Esophagus squamous epithelium (tissue), 4 donors: ENCODE data around the gene ACTR3.

Experiments
- POLR2A ChIP-seq, 4 donors: fragments of 450-650 bp; IDR thresholded peaks; one replicate each; pipeline ENCODE4 v1.6.1; 2017; ENCODE audit warnings: antibody characterized with exemption in 4 of 4, mild to moderate bottlenecking in 4 of 4, moderate library complexity in 3 of 4
- TF ChIP-seq, protein P1 (sequence below), 6 experiments: fragments of 450-650 bp in 4 of 6; fragments of 200-600 bp in 2 of 6; sonication (generic) in 2 of 6; IDR thresholded peaks; one replicate each; pipeline ENCODE4 v1.5.1; 2016 to 2019; ENCODE audit warnings: antibody characterized with exemption in 6 of 6, mild to moderate bottlenecking in 4 of 6, moderate library complexity in 4 of 6

- TF ChIP-seq, protein P1, sequence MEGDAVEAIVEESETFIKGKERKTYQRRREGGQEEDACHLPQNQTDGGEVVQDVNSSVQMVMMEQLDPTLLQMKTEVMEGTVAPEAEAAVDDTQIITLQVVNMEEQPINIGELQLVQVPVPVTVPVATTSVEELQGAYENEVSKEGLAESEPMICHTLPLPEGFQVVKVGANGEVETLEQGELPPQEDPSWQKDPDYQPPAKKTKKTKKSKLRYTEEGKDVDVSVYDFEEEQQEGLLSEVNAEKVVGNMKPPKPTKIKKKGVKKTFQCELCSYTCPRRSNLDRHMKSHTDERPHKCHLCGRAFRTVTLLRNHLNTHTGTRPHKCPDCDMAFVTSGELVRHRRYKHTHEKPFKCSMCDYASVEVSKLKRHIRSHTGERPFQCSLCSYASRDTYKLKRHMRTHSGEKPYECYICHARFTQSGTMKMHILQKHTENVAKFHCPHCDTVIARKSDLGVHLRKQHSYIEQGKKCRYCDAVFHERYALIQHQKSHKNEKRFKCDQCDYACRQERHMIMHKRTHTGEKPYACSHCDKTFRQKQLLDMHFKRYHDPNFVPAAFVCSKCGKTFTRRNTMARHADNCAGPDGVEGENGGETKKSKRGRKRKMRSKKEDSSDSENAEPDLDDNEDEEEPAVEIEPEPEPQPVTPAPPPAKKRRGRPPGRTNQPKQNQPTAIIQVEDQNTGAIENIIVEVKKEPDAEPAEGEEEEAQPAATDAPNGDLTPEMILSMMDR (IDR thresholded peaks at IDR 0.05), result no peak
- TF ChIP-seq POLR2A (IDR thresholded peaks at IDR 0.05), result no peak
Measured at GRCh38 chr2:113877711-113878598, 11.9 kb upstream of the ACTR3 start.
